Upper lobe of right lung (tissue), 1 donor: ENCODE data around the gene EHBP1. TPM values are rescaled to one million over a fixed set of nuclear protein-coding genes. Genes with fewer than 3 reads are reported as not detected.

Experiments used
- ATAC-seq: fragments of 200-7000 bp; cut with Tn5 transposase; one replicate; pipeline ENCODE4 v1.9.1; 2020; ENCODE audit warnings: mild to moderate bottlenecking, moderate library complexity
- DNase-seq: peaks from one replicate; pipeline ENCODE4 v3.0.0-alpha.2; 2020
- H3K27ac ChIP-seq: fragments of 200-600 bp; one replicate; pipeline ENCODE4 v1.8.0; 2022
- H3K27me3 ChIP-seq: fragments of 200-600 bp; one replicate; pipeline ENCODE4 v1.8.0; 2022; ENCODE audit warnings: mild to moderate bottlenecking
- H3K36me3 ChIP-seq: fragments of 200-600 bp; one replicate; pipeline ENCODE4 v1.8.0; 2022
- H3K4me1 ChIP-seq: fragments of 200-600 bp; one replicate; pipeline ENCODE4 v1.8.0; 2022
- H3K4me3 ChIP-seq: fragments of 200-600 bp; one replicate; pipeline ENCODE4 v1.8.0; 2022; ENCODE audit warnings: mild to moderate bottlenecking
- H3K9me3 ChIP-seq: fragments of 200-600 bp; one replicate; pipeline ENCODE4 v1.8.0; 2022
- intact Hi-C: fragments of 100-400 bp; cut with DNase I; formaldehyde crosslinking; loops from one replicate; pipeline ENCODE4 v1.11.0; 2022
- total RNA-seq: library from RNA; stranded (reverse); fragmentation: NEBNext Ultra II Directional; extraction: Animal tissue kit (Norgen Biotek cat#: 25700); gene quantifications from one replicate; pipeline ENCODE4 v1.2.1, GENCODE V29; 2021
- TF ChIP-seq, protein P1 (sequence below): fragments of 200-600 bp; IDR thresholded peaks from one replicate; pipeline ENCODE4 v1.8.0; 2022; ENCODE audit warnings: antibody characterized with exemption
- donor health status: DM: no; HTN: yes; CAD: no; lungs with severe emphysema.

EHBP1 gene
- total RNA-seq, 1 donor from 2014 or later = 46.7 TPM

DNA sequence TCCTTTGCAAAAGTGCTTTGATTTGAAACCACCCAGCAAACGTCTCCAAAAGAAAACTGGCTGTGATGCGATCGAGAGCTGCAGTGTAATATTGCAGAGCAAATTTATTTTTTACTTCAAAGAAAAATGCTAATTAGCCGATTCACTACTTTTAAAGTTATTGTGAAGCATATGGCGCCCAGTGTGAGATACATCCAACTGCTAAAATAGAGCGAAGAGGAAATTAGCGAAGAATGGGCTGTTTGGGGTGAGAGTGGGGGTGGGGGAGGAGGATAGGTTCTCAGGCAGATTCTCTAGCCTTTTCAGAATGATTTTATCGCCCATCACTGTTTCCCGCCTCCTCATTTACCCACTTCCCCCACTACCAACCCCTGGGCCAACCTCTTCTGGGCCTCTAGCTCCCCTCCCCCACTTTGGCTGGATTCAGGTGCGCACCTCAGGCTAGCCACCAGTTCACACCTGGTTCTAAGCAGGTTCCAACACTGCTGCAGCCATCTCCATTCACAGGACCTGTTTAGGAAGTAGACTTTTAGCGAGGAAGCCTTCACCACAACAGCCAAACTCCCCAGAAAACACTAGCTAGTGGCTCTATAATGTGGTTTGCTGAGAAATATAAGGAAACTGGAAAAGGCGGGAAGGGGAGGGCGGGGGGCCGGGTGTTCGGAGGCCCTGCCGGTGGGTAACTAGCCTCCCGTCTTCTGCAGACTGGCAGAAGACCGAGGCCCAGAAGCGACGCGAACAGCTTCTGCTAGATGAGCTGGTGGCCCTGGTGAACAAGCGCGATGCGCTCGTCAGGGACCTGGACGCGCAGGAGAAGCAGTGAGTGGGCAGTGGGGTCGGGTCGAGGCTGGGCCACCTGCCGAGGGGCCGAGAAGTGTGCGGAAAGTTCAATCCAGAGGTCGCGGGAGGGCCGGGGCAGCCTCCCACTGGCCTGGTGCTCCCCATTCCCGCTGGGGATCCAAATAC, 339.1 kb downstream of the EHBP1 start:
- intact Hi-C loops = no loop called here
- Histone ChIP-seq H3K27me3 (peaks cover 63% of the 10 kb centered on the region), H3K36me3 (no peaks in the 10 kb centered on the region), H3K4me1 (peaks cover 22% of the 10 kb centered on the region), H3K9me3 (no peaks in the 10 kb centered on the region), H3K27ac (no peak overlapping the region), H3K4me3 (no peak overlapping the region)
- no peak for ATAC-seq
- TF ChIP-seq, protein P1, sequence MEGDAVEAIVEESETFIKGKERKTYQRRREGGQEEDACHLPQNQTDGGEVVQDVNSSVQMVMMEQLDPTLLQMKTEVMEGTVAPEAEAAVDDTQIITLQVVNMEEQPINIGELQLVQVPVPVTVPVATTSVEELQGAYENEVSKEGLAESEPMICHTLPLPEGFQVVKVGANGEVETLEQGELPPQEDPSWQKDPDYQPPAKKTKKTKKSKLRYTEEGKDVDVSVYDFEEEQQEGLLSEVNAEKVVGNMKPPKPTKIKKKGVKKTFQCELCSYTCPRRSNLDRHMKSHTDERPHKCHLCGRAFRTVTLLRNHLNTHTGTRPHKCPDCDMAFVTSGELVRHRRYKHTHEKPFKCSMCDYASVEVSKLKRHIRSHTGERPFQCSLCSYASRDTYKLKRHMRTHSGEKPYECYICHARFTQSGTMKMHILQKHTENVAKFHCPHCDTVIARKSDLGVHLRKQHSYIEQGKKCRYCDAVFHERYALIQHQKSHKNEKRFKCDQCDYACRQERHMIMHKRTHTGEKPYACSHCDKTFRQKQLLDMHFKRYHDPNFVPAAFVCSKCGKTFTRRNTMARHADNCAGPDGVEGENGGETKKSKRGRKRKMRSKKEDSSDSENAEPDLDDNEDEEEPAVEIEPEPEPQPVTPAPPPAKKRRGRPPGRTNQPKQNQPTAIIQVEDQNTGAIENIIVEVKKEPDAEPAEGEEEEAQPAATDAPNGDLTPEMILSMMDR = no peak
- no peak for DNase-seq

GRCh38 chr2:63046552-63046951, 341.0 kb downstream of the EHBP1 start:
- H3K36me3 ChIP-seq = no peaks in the 10 kb centered on the region

DNA sequence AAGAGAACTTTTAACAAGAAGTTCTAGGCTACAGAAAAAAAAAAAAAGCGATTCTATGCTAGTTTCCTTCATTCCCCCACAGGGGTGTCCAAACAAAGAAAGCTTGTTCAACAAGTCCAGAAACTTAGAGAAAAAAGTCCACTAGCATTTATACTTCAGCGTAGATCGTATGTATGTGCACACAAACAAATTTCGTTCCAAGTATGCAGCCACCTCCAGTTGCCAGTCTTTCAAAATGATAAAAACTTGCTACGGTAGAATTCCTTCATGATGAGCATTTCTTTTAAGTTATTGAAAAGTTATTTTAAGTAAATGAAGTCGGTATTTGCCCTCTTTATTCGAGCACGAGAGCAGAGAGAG, 341.4 kb downstream of the EHBP1 start:
- no peak overlapping the region for H3K4me3 ChIP-seq
- H3K4me1 ChIP-seq = peaks cover 41% of the 10 kb centered on the region

More at GRCh38 chr2:63046552-63046951, 341.0 kb downstream of the EHBP1 start:
- no peaks in the 10 kb centered on the region for H3K9me3 ChIP-seq
- no peak overlapping the region for H3K4me3 ChIP-seq
- DNase-seq (no peak), ATAC-seq (no peak)
- H3K27ac ChIP-seq = no peak overlapping the region
- TF ChIP-seq, protein P1 = no peak
- H3K27me3 ChIP-seq = peaks cover 82% of the 10 kb centered on the region
- intact Hi-C loops = no loop called here
- peaks cover 41% of the 10 kb centered on the region for H3K4me1 ChIP-seq

GRCh38 chr2:63047321-63048279, 342.1 kb downstream of the EHBP1 start:
- peak; percentile 65 for DNase-seq
- TF ChIP-seq, protein P1 = no peak
- Histone ChIP-seq H3K4me1 (peaks cover 41% of the 10 kb centered on the region), H3K27me3 (peaks cover 92% of the 10 kb centered on the region), H3K27ac (no peak overlapping the region), H3K36me3 (no peaks in the 10 kb centered on the region), H3K4me3 (no peak overlapping the region), H3K9me3 (no peaks in the 10 kb centered on the region)
- ATAC-seq = no peak
- intact Hi-C loops = no loop called here

More for the DNA sequence above, 341.4 kb downstream of the EHBP1 start:
- DNase-seq (no peak), ATAC-seq (no peak)
- intact Hi-C loops = no loop called here
- H3K27me3 ChIP-seq = peaks cover 85% of the 10 kb centered on the region
- TF ChIP-seq, protein P1 = no peak
- H3K27ac ChIP-seq = no peak overlapping the region
- no peaks in the 10 kb centered on the region for H3K36me3 ChIP-seq
- no peaks in the 10 kb centered on the region for H3K9me3 ChIP-seq

DNA sequence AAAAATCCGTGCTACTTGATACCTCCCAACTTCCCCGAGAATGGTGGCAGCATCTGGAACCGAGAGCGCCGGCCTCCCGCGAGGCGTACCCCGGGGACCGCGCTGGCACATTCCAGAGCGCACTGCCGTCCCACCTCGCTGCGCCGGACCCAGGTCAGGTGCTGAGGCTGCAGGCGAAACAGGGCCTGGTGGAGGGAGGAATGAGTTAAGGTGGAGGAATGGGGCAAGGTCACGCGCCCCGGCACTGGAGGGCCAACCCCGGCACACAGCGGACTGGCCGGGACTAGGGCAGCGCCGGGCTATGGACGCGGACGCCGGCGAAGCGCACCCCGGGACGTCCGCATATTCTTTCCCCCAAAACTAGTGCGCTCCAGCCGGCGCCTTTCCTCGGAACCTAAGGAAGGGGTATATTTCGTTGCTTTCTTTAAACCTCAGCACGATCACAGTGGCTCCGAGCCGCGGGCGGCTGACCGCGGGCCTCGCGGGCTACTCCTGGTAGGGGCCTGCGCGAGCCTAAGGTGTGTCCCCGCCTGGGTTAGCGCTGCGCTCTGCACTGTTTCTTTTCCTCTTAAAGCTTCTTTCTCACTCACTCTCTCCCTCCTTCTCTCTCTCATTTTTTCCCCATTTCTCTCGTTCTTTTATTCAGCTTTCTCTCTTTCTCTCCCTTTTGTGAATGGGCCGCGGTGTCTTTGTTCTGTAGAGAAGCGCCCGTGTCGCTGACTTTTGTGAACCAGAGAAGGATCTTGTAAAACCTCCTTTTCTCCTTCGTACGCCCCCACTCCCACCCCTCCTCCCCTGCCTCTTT, 343.1 kb downstream of the EHBP1 start:
- intact Hi-C loops = no loop called here
- no peak for DNase-seq
- Histone ChIP-seq H3K36me3 (no peaks in the 10 kb centered on the region), H3K27ac (no peak overlapping the region), H3K27me3 (peaks cover 99% of the 10 kb centered on the region), H3K4me1 (peaks cover 41% of the 10 kb centered on the region), H3K4me3 (no peak overlapping the region), H3K9me3 (no peaks in the 10 kb centered on the region)
- no peak for ATAC-seq
- TF ChIP-seq, protein P1 = no peak
